ENCODE results near the gene CYFIP1.

- no peak for TF ChIP-seq EZH2 (IDR thresholded peaks at IDR 0.05; ENCODE audit: borderline replicate concordance, insufficient read depth, low read length, poor library complexity, severe bottlenecking)
- TF ChIP-seq, protein P1, sequence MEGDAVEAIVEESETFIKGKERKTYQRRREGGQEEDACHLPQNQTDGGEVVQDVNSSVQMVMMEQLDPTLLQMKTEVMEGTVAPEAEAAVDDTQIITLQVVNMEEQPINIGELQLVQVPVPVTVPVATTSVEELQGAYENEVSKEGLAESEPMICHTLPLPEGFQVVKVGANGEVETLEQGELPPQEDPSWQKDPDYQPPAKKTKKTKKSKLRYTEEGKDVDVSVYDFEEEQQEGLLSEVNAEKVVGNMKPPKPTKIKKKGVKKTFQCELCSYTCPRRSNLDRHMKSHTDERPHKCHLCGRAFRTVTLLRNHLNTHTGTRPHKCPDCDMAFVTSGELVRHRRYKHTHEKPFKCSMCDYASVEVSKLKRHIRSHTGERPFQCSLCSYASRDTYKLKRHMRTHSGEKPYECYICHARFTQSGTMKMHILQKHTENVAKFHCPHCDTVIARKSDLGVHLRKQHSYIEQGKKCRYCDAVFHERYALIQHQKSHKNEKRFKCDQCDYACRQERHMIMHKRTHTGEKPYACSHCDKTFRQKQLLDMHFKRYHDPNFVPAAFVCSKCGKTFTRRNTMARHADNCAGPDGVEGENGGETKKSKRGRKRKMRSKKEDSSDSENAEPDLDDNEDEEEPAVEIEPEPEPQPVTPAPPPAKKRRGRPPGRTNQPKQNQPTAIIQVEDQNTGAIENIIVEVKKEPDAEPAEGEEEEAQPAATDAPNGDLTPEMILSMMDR (IDR thresholded peaks at IDR 0.05; ENCODE audit: poor library complexity, severe bottlenecking), result no peak
- TF ChIP-seq MXI1 (conservative IDR thresholded peaks at IDR 0.05; ENCODE audit: poor library complexity, severe bottlenecking), result no peak
- no peak for TF ChIP-seq SMC3 (conservative IDR thresholded peaks at IDR 0.05; ENCODE audit: poor library complexity)
- no peak for TF ChIP-seq RAD21 (conservative IDR thresholded peaks at IDR 0.05)
Observed at GRCh38 chr15:22885120-22885519, 95.0 kb downstream of the CYFIP1 start.

All from neural cell (in vitro differentiated cells).